Activated CD4-positive, CD25-positive, alpha-beta regulatory T cell treated with anti-CD3 and anti-CD28 coated beads, Interleukin-2, amount 50 U/mL, for 72 hours (primary cell): ENCODE results near the gene DDA1.
"Not testable (repeated sequence)": the region's sequence is repeated elsewhere in the genome, so short reads cannot be mapped to it uniquely, and the experiment has no call there.

Experiments used
- DNase-seq: peaks from one replicate; pipeline ENCODE4 v3.0.0; 2021

The DDA1 gene

GRCh38 chr19:17289489-17289888 lies 19.9 kb upstream of the DDA1 start:
- no peak for DNase-seq

- DNase-seq, result peak; percentile 80
Measured at GRCh38 chr19:17292301-17293074, 16.9 kb upstream of the DDA1 start.

- no peak for DNase-seq
Measured at GRCh38 chr19:17293605-17294004, 15.8 kb upstream of the DDA1 start.

GRCh38 chr19:17294051-17294891 lies 15.1 kb upstream of the DDA1 start:
- peak; percentile 71 for DNase-seq

GRCh38 chr19:17295551-17295950 lies 13.8 kb upstream of the DDA1 start:
- not testable (repeated sequence) for DNase-seq

DNA sequence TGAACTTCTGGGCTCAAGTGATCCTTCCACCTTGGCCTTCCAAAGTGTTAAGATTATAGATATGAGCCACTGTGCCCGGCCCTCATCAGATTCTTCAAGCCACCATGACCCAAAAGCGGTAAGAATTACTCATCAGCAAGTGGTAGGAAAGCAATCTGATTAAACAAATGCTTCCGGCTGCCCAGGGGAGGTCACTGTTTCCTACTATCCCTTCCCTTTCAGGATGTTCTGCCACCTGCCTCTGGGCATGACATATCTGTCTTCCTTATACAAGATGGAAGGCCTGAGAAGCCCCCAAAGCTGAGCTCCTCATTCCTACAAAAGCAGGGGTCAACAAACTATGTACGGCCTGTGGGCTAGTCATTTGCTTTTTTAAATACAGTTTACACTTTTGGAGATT lies 13.1 kb upstream of the DDA1 start:
- no peak for DNase-seq

GRCh38 chr19:17296976-17297375 lies 12.4 kb upstream of the DDA1 start:
- no peak for DNase-seq

GRCh38 chr19:17300992-17301619 lies 8.3 kb upstream of the DDA1 start:
- DNase-seq, result no peak

- no peak for DNase-seq
Measured at GRCh38 chr19:17302391-17303166, 6.8 kb upstream of the DDA1 start.

DNA sequence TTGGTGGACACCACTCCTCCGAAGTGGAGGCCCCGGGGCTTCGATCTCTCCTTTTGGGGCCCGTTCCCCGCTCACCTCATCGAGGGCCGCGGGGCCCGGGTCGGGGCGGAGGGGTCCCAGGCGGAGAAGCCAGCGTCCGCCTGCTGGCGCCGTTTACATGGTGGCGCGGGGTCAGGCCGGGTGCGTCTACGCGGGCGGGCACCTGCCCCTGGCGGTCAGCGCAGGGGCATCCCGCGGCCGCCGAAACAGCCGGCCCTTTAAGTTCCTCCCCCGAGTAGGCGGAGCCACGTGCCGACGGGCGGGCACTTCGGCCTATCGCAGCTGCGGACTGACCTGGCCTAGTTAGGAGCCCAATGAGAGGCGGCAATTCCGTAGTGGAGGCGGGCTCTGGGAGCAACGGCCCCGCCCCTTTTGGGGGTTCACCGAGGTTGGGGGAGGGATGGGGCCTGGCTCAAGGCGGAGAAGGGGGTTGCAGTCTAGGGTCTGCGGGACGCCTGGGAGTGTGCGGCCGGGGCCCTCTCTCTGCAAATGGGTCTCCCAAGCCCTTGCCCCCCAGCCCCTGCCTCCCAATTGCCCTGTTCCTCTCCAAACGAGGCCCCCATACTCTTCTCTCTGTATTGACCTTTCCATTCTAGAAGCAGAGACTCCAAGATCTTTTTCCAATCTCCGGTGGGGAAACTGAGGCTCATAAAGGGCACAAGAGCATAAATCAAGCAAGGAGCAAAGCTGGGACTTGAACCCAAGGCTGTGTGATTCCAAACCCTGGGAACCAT lies 6.0 kb upstream of the DDA1 start, which contains the start of gene ABHD8:
ABHD8 (minus strand) TSS at position 259 of the 773 bp plus-strand sequence. CDS start 1,809 bp downstream, outside the sequence.
- peak; percentile 97 for DNase-seq

GRCh38 chr19:17303940-17304267 lies 5.5 kb upstream of the DDA1 start:
- no peak for DNase-seq

GRCh38 chr19:17304386-17305215 lies 4.8 kb upstream of the DDA1 start:
- DNase-seq, result no peak

- no peak for DNase-seq
Measured at GRCh38 chr19:17305216-17305516, 4.2 kb upstream of the DDA1 start.

GRCh38 chr19:17305517-17306284 lies 3.7 kb upstream of the DDA1 start, which contains the start of gene MRPL34:
MRPL34 (plus strand) TSS chr19:17305872; CDS start chr19:17305893, 21 bp downstream.
- peak; percentile 92 for DNase-seq

- no peak for DNase-seq
Measured at GRCh38 chr19:17306285-17306714, 3.1 kb upstream of the DDA1 start.

DNA sequence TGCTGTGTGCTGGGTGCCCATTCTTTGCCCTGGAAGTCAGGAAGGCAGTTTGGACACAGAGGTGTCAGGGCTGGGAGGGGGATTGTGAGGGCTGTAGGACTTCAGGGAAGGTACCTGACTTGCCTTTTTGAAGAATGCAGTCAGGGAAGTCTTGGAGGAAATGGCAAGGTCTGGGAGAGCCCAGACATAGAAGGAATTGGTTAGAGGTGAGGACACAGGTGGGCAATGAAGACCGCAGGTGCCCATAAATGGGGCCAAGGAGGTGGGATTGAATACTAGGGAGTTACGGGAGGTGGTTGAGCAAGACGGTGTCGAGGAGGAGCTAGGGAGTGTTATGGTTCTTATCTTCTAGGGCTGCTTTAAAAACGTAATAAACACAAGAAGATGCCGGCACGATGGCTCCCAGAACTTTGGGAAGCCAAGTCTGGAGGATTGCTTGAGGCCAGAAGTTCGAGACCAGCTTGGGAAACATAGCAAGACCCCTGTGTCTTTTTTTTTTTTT lies 1.4 kb upstream of the DDA1 start:
- DNase-seq, result no peak

DNA sequence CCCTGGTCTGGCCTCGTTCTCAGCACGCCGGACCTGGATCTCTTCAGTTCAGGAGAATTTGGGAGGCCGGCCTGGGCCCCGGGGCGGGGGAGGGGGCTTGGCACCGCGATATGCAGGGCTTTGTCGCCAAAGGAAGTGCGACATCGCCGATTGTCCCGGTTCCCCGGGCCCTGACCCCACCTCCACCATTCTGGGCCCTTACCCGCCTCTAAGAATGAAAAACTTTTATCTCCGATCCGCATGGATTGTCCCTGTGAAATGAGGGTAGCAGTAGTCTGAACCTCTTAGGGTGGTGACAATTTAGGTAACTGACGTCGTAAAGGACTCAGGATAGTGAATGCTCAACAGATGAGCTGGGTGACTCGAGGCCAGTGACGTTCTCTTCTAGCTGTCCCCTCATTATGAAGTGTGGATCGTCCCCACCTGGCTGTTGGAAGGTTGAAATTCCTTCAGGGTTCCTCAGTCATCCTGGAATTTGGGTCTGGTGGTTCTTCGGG lies 650 bp downstream of the DDA1 start:
- no peak for DNase-seq

- no peak for DNase-seq
Measured at GRCh38 chr19:17311455-17312188, 2.3 kb downstream of the DDA1 start.
